OCI-M2 (cell line): ENCODE results near the gene PGC.

ENCODE experiments used
- DNase-seq: peaks from one replicate; lab custom pipeline; 2025; ENCODE audit not compliant: unreplicated experiment; lab: John Stamatoyannopoulos, UW

Gene PGC

DNA sequence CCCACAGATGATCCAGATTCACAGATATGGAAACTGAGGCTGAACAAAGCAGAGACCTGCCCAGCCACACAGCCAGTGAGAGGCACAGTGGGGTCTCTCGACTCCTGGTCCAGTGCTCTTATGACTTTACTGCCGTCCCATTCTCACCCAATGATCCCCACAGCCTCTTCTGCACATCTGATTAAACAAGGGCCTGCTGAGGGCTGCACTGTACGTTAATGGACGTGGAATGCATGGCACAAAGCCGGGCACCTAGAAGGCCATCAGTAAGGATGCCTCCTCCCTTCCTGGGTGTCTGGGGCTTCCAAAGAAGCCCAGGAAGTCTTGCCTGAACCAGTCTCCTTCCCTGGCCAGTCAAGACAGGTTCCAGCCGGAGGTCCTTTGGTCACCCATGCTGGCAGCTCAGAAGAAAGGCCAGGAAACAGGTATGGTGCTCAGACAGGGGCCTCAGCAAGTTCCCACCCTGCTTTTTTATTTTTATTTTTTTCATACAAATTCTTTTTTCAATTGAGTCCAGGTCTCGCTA is 15.6 kb downstream of the PGC start:
- DNase-seq: no peak

GRCh38 chr6:41730531-41731436 is 16.4 kb downstream of the PGC start:
- DNase-seq: no peak

DNA sequence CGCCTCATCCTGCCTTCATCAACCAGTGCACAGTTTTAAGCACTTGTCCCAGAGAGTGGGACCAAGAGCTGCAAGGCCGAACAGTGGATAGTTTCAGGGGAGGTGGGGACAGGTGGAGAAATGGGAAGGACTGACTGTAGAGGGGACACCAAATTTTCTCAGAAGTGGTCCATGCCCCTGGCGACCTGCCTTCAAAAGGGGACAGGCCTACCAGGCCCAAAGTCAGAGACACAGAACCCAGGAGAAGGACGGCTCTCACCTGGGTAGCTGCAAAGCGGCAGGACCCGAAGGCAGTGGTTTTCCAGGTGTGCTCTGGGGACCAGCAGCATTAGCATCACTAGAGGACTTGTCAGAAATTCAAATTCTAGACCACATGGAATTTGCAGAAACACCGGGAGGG is 17.6 kb downstream of the PGC start:
- no peak for DNase-seq

DNA sequence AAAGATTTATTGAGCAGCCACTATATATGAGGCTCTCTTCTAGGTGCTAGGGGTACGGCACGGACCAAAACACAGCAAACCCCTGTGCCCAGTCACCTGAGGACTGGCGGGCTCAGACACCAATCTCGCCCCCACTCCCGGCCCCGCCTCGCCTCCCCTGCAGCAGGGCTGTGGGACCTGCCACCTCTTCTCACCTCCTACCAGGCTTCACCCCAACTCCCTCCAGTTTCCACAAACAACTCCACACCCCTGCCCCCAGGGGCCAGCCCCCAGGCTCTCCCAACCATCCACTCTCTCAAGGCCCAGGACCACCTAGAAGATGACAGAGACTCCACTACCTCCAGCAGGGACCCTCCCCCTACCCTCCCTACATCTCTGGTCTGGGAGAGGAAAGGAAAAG is 18.2 kb downstream of the PGC start:
- no peak for DNase-seq

DNA sequence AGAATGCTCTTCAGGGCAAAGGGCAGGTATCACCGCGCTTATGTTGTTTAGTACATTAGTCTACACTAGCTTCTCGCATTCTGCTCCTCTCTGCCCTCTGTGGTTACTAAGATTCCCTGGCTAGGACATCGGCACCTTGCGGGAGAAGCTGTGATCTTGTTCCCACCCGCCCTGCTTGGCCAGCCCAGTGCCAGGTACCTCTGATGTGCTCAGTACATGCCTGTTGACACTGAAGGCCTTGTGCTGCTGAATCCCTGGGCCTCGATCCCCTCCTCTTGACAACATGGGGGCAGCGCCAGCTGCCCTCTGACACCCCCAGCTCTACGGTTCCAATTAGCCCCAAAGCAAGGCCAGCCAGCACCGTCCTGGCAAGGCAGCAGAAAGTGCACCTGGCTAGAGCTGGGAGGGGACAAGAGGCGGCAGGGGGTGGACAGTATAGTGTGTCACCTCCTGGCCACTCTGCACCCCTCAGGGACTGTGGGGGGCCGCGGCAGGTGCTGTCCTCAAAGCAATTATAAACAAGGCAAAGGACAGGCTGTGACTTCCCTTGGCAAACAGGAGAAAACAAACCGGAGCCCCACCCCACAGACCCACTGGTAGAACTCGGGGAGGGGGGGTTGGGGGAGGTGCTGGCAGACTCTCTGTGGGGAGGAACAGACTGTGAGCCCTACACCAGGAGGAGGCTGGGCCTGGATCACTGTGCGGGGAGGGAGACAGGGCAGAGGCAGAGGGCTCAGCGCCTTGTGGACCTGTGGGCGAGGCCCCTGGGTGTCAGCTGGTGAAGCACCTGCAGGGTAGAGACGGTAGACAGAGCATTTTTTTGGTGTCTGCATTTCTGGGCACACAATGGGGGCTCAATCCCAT is 18.9 kb downstream of the PGC start:
- no peak for DNase-seq

DNA sequence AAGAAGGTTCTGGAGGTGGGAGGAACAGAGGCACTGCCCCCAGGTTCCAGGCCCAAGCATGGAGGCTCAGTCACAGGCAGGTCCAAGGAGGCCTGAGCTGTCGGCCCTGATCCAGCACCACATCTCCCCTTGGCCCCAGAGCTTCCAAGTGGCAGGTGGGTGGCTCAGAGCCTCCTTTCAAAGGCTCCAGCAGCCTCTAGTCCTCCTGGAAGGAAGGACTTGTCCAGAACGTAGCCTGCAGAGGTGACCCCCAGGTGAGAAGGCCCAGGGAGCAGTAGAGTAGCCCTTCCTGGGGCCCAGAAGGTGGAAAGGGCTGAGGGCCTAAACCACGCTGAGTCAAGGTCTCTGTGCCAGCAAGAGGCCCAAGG is 19.5 kb downstream of the PGC start:
- no peak for DNase-seq

DNA sequence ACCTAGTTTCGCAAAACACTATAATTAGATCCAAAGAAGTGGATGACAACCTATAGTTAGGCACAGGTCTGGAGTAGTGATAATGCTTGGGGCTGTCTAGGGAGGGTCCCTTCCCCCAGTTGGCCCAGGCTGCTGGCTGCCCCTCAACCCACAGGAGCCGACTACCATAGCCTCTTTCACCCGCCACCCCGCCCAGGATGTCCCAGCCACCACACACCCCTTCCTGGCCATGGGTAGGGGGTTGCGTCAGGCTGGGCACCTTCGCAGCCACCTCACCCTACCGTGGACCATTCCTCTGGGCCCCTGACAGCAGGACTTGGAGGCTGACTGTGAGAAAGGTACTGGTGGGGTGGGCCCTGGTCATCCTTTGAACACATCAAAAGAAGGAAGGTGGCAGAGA is 20.3 kb downstream of the PGC start:
- DNase-seq: no peak

GRCh38 chr6:41724586-41725501 is 22.4 kb downstream of the PGC start:
- no peak for DNase-seq

DNA sequence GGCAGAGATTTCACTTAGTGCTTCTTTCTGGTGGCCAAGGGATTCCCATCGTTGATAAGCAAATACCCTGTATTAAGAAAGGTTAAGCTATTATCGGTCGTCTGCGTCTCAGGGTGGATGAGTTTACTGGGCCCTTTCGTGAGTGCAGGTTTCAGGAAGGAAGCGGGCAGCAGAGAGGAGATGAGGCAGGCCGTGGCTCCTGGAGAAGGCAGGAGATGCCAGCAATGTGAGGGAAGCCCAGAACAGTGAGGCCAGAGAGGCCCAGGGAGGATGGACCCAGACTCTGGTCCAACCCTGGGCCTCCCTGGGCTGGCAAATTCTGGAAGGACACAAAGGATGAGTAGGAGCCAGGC is 23.0 kb downstream of the PGC start:
- DNase-seq: no peak

- DNase-seq: no peak
Measured at GRCh38 chr6:41723530-41724227, 23.5 kb downstream of the PGC start.

- no peak for DNase-seq
Measured at GRCh38 chr6:41722969-41723529, 24.1 kb downstream of the PGC start.

DNA sequence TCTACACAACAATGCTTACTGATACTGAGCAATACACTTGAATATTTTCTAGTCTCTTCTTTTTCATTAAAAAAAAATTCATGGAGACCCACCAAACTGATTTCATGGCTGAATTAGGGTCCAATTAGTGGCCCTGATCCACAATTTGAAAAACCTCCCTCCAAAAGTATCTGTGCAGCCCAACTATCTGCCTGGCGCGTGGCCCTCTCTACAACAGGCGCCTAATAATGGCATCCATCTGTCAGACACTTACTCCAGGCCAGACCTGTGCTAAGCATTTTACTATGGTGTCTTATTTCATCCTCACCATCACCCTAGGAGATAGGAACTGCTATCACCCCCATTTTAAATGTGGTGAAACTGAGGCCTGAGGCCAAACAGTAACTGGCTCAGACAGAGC is 25.8 kb downstream of the PGC start:
- no peak for DNase-seq

GRCh38 chr6:41720783-41721182 is 26.4 kb downstream of the PGC start:
- DNase-seq: no peak

DNA sequence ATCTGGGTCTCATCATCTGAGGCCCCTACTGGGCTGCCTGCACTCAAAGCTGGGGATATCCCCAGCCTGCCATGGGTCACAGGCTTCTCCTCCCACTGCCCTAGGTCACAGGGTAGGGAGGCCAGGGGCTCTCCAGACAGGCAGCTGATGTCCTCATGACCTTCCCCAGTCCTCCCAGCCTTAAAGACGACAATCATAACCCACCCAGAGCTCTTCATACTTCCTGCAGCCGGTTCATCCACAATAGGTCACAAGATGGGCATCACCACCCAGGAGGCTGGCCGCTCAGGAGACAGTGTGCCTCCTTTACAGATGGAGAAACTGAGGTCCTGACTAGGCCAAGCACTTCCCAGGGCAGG is 27.0 kb downstream of the PGC start:
- no peak for DNase-seq

DNA sequence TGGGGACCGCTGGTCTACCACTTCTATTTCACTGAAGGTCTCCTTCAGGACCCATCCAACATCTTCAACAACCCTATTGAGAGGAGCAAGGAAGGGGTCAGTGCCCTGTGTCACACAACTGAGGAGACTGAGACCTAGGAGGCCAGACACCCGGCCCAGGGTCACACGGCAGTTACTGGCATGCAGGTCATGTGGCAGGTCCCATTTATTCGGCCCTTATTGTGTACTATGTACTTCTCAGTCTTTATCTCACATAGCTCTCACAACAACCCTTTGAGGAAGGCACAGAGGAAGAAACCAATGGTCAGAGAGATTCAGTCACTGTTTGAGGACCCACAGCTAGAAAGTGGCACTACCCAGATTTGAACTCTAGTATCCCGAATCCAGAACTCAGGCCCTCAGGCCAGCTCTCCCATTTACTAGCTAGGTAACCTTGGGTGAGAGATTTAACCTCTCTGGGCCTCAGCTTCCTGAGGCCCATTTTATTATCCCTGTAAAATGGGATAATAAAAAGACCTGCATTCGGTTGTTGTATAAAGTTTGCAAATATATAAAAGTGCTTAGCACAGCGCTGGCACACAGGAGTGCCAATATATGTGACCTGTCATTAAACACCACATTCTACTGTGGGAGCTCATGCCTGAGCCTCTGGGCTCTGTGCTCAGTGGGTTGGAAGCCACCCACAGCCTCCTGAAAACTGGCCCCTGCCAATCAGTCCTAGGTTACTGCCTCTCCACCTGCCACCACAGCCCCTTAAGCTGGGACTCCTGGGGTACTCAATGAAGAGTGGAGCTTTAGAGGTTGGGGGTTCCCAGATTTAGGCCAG is 27.5 kb downstream of the PGC start:
- DNase-seq: no peak

- no peak for DNase-seq
Measured at GRCh38 chr6:41718828-41719227, 28.4 kb downstream of the PGC start.

GRCh38 chr6:41717392-41717736 is 29.8 kb downstream of the PGC start:
- DNase-seq: no peak

- DNase-seq: no peak
Measured at GRCh38 chr6:41716516-41717391, 30.4 kb downstream of the PGC start.
